HG03139 (cell line): ENCODE results near the gene UPK2.
"Not testable (repeated sequence)": the region's sequence is repeated elsewhere in the genome, so short reads cannot be mapped to it uniquely, and the experiment has no call there.

Experiments
- ATAC-seq: cut with Tn5 transposase; IDR thresholded peaks from one replicate; pipeline ENCODE4 v1.9.1; 2021; ENCODE audit not compliant: unreplicated experiment

Gene UPK2

DNA sequence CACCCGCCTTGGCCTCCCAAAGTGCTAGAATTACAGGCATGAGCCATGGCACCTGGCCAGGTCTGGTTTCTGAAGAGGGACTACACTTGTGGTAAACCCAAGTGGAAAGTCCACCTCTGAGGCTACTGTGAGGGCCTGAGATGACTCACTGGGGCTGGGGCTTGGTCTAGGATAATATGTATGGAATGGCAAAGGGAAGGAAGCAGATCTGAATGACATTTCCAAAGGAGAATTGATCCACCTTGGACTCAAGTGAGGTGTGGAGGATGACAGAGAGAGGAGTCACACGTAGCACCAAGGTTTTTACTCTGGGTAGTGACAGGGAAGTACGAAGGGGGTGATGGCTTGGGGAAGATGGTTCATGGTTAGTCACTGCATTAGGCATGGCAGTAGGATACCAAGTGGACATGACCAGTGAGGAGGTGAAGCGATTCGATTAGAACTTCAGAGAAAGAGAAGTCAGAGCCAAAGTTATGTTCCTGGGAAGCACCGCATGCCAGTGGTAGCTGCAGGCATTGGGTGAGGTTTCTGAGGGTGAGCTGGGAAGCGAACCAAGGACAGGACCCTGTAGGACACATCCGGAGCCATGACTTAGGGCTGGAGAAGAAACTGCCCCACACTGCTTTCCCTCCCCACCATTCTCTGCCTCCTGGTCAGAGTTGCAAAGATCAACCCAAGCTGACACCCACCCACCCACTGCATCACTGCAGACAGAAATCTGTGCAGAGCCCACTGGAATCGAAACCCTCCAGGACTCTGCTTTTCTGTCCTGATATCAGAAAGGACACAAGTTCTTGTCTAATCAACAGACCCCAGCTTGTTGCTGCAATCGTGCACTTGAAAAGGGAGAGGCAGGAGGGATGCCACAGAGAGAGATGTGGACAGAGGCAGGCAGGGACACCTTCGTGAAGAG lies 17.4 kb upstream of the UPK2 start:
- ATAC-seq = no peak

DNA sequence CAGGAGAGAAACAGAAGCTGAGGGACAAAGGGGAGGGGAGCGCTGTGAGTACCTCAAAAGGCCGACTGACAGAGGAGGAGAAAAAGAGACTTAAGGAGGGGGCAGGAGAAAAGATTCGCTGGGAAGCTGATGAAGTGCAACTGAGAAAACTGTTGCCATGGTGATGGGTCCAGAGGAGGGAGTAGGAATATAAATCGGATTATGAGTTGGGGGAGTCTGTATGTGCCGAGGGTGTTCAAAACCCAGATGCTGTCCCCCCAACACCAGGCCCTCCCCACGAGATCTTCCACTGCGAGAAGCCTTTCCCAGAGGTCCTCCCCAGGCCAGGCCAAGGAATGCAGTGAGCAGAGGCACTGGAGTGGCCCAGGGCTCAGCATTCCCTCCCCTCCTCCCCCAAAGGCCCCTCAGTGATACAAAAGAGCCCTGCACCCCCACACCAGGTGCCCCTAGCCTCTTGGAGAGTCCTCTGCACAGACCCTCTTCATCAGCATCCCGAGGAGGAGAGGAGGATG lies 16.6 kb upstream of the UPK2 start:
- ATAC-seq = no peak

DNA sequence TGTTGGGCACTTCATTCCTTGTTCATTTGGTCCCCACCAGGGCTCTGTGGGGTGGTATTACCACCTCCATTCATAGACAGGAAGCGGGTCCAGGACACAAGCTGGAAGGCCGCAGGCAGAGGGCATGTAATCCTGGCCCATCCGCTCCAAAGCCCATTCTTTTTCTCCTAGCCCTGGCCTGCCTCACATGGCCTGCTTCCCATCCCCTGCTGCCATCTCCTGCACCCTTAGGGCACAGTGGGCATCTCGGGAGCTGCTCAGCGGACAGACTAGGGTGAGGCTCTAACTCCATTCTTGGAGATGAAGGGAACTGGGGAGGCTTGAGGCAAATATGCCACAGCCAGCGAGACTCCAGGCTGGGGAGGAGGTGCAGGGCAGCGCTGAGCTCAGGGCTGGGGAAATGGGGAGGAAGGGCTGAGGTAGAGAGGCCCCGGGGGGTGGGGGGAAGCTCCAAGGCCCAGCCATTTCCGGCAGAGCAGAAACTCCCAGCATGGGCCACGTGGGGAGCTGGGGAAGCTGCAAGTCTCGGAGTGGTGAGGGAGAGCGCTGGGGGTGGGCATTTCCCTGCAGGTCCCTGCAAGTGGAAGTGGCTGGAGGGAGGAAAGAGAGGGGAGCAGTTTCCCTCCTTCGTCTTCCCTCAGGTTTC lies 16.0 kb upstream of the UPK2 start:
- no peak for ATAC-seq

DNA sequence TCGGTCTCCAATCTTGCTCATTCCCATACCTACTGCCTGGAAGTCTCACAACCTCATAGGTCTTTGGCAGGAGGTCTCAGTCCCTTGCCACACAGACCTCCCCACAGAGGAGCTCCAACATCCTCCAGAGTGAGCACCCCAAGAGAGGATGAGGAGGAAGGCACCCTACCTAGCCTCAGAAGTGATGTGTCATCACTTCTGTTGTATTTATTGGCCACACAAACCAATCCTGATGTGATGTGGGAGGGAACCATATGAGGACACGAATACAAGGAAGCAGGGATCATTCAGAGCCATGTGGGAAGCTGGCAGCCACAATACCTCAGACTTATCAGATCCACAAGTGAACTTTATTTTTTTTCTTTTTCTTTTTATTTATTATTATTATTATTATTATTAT lies 9.0 kb upstream of the UPK2 start:
- no peak for ATAC-seq

DNA sequence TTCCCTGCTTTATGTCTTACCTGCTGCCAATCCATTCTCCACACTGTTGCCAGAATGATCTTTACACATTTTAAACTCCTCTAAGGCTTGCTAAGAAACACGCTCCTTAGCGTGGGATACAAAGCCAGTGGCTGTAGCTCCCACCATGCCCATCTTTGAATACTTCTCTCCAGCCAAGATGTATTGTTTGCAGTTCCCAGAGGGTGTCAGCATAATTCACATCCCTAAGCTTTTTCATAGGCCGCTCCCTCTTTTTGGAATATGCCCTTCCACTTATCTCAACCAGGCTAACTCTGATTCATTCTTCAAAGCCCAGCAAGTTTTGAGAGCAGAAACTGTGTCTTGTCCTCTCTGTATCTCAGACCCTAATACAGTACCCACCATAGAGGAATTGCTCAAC lies 8.1 kb upstream of the UPK2 start:
- no peak for ATAC-seq

DNA sequence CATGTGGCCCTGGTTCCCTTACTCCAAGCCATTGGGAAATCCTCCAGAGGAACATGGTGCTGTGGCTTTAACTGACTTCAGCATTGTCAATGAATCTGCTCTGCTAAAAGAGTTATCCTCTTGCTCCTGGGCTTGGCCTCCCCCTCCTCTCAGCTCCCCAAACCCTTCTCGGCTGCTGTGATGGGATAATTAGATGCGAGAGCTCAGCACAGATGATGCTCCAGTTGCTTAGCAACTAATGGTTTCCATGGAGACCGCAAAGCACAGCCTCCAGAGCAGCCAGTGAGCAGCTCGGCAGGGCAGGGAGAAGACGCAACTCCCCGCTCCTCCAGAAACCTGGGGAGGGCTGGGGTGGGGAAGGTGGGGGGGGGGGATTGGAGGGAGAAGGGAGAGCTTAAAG lies 2.8 kb upstream of the UPK2 start:
- no peak for ATAC-seq

DNA sequence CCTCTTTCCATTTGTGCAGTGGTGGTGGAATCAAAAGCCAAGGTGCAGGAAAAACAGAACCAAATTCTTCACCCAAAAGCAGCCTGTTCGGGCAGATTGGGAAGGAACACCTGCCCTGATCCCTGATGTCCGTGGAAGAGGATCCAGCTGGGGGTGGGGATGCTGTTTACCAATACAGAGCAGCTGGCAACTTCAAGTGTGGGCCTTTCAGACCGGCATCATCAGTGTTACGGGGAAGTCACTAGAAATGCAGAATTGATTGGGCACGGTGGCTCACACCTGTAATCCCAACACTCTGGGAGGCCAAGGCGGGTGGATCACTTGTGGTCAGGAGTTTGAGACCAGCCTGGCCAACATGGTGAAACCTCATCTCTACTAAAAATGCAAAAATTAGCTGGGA lies 2.1 kb upstream of the UPK2 start:
- not testable (repeated sequence) for ATAC-seq

DNA sequence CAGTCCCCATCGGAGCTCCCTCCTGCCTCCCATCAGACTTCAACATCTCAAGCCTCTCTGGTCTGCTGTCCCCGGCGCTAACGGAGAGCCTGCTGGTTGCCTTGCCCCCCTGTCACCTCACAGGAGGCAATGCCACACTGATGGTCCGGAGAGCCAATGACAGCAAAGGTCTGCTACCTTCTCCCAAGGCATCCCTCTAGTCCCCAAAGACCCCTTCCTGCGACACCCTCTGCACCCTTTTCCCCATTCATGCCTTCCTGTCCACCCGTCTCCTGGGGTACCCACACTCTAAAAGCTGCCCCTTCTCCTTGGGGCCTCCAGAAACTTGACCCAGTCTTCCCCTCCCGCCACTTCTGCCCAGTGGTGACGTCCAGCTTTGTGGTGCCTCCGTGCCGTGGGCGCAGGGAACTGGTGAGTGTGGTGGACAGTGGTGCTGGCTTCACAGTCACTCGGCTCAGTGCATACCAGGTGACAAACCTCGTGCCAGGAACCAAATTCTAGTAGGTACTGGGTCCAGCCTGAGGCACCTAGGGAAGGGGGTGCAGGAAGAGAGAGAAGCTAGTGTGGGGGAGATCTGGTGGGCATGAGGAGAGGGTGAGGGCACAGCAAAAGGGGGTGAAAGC lies 860 bp downstream of the UPK2 start:
- no peak for ATAC-seq

DNA sequence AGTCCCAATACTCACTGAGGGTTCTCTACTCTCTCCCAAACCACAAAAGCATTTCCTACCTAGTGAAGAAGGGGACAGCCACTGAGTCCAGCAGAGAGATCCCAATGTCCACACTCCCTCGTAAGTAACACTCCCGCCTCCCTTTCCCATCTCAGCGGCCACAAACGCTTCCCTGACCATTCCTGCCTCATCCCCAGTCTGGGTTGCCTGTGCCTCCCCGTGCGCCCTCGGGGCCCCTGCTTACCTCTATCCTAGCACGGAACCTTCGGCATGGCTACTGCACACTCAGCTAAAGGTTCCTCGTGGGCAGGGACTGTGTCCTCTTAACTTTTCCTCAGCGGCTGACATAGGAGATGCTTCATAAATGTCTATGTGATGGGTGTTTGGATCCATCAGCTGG lies 1.5 kb downstream of the UPK2 start:
- no peak for ATAC-seq

DNA sequence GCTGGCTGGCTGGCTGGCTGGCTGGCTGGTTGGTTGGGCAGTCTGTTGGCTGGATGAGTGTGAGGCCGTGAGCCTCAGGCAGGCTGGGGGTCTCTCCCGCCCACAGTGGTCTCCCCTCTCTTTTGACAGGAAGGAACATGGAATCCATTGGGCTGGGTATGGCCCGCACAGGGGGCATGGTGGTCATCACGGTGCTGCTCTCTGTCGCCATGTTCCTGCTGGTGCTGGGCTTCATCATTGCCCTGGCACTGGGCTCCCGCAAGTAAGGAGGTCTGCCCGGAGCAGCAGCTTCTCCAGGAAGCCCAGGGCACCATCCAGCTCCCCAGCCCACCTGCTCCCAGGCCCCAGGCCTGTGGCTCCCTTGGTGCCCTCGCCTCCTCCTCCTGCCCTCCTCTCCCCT lies 1.9 kb downstream of the UPK2 start:
- no peak for ATAC-seq

DNA sequence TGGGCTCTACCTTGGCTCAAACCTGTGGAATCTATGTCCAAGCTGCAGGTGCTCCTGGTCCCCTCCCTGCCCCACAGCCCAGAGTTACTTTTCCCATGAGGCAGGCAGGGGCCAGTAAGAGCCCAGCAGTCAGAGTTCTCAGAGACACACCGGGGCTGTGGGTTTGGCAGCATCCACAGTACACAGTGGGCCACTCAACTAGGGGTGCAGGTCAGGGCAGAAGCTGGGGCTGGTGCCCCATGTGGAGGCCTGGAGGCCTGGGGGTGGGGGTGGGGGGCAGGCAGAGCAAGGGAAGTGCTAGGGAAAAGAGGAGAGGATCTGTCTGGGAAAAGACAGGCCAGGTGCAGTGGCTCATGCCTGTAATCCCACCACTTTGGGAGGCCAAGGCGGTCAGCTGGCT lies 2.5 kb downstream of the UPK2 start:
- ATAC-seq = no peak

DNA sequence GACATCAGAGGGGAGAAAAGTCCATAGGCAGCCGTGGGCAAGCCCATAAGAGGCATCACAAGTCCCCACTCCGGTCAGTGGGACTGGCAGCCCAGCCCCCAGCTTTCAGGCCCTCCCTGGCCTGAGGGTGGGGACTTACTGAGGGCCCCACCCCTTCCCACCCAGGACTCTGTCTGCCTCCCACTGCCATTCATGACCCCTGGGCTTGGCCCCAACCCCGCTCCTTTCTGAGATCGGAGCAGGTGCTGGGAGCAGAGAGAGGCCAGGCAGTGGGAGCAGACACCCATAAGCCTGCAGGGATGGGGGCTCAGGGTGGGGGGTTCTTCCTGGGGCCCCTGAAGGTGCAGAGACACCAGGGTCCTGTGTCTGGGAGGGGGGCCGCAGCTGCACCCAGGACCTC lies 5.1 kb downstream of the UPK2 start:
- no peak for ATAC-seq

DNA sequence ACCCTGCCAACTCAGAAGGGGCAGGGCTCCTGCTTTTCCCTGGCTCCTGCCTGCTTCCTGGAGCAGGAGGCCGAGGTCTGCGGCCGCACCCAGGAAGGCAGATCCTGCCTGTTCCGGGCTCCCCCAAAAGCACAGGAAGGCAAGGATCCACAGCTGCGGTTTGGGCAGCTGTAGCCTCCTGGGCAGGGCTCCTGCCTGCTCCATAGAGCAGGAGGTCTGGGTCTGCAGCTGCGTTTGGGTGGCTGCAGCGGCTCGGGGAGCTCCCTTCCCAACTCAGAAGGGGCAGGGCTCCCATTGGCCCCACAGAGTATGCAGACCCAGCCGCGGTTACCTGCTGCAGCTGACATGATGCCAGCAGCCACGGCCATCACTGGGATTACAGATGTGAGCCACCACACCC lies 5.5 kb downstream of the UPK2 start:
- ATAC-seq = no peak

DNA sequence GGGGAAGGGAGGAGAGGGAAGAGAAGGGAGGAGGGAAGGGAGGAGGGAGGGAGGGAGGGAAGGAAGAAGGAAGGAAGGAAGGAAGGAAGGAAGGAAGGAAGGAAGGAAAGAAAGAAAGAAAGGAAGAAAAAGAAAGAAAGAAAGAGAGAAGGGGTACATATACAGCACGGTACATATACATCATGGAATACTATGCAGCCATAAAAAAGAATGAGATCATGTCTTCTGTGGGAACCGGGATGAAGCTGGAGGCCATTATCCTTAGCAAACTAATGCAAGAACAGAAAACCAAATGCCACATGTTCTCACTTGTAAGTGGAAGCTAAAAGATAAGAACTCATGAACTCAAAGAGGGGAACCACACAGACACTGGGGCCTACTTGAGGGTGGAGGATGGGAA lies 13.4 kb downstream of the UPK2 start:
- not testable (repeated sequence) for ATAC-seq

DNA sequence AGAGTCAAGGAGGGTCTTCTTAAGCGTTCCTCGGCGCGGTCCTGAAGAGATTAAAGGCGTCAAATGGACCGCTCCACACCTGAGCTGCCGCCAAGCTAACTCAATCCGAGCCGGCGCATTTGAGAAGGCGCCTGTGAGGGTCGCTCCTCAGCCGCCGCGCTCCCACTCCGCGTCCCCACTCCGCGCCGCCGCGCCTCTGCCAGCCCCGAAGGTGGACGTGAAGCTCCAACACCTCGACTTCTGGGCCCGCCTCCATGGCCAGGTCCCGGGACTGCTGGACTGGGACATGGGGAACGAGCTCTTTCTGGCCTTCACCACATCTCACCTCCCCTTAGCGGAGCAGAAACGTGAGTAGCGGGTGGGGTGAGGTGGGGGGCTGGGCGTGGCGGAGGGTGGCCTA lies 15.5 kb downstream of the UPK2 start, which contains the start of gene FOXR1:
Gene FOXR1 (plus strand): TSS at position 116 of the 400 bp plus-strand sequence. CDS start 171 bp downstream, at position 287.
- ATAC-seq = no peak

DNA sequence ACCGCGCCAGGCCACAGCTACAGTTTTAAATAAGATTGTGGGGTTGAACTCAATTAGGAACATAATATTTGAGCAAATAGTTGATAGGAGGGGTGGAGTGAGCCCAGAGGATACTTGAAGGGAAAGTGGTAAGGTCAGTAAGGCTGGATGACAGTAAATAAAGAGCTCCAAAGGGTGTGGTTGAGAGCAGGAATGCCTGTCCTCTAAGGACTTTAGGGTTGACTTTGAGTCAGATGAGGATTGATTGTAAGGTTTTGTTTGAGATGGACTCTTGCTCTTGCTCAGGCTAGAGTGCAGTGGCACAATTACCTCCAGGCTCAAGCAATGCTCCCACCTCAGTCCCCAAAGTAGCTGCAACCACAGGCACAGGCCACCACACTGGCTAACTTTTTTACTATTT lies 17.9 kb downstream of the UPK2 start:
- no peak for ATAC-seq

DNA sequence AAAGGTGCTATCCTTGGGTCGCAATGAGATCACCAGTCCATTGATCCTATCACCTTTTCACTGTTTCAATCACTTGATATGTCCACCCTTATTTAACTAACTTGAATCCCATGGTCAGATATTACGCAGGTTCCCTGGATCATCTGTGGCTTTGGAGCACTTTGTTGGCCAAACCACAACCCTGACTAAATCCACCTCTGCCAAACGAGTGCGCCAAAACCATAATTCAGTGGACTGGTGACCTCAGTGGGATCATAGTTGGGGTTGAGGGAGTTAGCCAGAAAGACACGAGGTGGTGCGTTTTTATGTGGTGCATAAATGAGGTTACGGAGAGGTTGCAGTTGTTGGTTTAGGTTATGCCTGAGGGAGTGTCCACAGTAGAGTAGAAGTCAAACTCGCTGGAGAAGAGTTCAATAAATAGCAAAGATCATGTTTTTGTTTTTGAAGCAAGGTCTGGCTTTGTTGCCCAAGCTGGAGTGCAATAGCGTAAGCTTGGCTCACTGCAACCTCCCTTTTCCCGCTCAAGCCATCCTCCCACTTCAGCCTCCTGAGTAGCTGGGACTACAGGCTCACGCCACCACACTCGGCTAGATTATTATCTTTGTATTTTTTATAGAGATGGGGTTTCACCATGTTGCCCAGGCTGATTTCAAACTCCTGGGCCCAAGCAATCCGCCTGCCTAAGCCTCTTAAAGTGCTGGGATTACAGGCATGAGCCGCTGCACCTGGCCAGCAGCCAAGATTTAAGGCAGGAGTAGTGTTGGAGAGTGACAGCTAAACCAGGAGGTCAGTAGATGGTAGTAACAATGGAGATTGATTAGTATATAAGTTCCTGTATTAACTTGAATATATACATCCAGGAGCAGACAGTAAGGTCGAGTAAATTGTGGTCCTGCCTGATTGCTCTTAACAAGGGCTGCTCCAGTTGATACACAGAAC lies 19.9 kb downstream of the UPK2 start:
- no peak for ATAC-seq

DNA sequence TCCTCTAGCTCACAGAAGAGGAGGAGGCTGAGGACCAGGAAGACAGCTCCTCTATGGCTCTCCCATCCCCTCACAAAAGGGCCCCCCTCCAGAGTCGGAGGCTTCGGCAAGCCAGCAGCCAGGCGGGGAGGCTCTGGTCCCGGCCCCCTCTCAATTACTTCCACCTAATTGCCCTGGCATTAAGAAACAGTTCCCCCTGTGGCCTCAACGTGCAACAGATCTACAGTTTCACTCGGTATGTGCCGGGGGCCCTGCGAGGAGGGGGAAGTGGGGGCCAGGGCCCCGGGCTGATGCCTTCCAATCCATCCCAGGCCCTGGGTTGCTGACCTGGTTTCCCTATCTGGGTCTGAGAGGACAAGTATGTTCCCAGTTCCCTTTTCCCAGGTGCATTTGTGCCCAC lies 23.3 kb downstream of the UPK2 start:
- no peak for ATAC-seq

DNA sequence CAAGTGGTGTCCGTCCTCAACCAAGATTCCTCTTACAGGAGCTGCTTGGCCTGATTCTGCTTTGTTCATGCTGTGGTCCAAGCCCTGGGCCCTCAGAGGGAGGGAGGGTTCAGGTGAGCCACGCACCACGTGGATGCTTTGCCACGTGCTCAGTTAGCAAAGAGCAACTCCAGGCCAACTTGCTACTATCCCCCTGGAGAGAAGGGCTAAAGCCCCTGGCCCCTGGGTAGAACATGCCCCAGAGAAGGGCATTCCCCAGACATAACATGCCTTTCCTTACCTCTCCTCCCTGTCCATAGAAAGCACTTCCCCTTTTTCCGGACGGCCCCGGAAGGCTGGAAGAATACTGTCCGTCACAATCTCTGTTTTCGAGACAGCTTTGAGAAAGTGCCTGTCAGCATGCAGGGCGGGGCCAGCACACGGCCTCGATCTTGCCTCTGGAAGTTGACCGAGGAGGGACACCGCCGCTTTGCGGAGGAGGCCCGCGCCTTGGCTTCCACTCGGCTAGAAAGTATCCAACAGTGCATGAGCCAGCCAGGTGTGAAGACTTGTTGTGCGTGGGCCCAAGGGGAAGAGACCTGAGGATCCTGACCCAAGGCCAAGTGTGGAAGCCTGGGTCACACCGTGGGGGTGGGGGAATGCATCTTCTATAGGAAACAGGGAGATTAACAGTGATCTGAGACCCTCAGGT lies 24.2 kb downstream of the UPK2 start:
- ATAC-seq = no peak

DNA sequence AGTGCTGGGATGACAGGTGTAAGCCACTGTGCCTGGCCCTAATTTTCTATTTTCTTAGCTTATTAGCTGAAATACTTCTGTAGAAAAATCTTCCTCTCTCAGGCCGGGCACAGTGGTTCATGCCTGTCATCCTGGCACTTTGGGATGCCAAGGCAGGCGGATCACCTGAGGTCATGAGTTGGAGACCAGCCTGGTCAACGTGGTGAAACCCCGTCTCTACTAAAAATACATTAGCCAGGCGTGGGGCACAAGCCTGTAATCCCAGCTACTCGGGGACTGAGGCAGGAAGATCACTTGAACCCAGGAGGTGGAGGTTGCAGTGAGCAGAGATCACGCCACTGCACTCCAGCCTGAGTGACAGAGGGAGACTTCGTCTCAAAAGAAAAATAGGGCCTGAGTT lies 28.2 kb downstream of the UPK2 start:
- ATAC-seq = not testable (repeated sequence)
